A549 (cell line): Measurements from ENCODE around the gene ZNF619. TPM values are rescaled to one million over a fixed set of nuclear protein-coding genes. Genes with fewer than 3 reads are reported as not detected.

Experiments
- ATAC-seq, 2 experiments: fragments of 200-7000 bp in 1 of 2; fragments of >200 bp in 1 of 2; cut with Nextera tagmentation in 1 of 2; cut with Tn5 transposase in 1 of 2; 3 replicates each; pipeline versions ENCODE4 v1.8.0 to v1.9.1; 2018 to 2020; ENCODE audit warnings: mild to moderate bottlenecking in 1 of 2, moderate library complexity in 1 of 2
- CTCF ChIA-PET: fragments of 300-600 bp; sonication (Branson Sonifier 250); formaldehyde crosslinking; extraction: SDS; loops from one replicate; lab custom pipeline; 2021; ENCODE audit warnings: antibody characterized with exemption, inconsistent platforms; lab: Yijun Ruan, JAX
- POLR2A ChIA-PET: fragments of 350-600 bp; formaldehyde crosslinking; extraction: SDS; loops from one replicate; lab custom pipeline; 2021; ENCODE audit warnings: antibody characterized with exemption, inconsistent platforms; lab: Yijun Ruan, JAX
- DNase-seq, 2 experiments: peaks; one replicate each; pipeline versions ENCODE4 v3.0.0 to v3.0.0-alpha.2; 2011 to 2016; ENCODE audit warnings: low read depth in 1 of 2, low spot score in 1 of 2
- FAIRE-seq: peaks from 2 replicates; lab custom pipeline; 2011; peaks lifted over from hg19 to GRCh38; lab: Jason Lieb, UNC
- H3K27ac ChIP-seq, 2 experiments: fragments of >200 bp; sonication (Bioruptor Twin); formaldehyde crosslinking; 3 replicates each; pipeline ENCODE4 v1.5.1; 2016 to 2017
- H3K4me1 ChIP-seq: fragments of >200 bp; sonication (Bioruptor Twin); formaldehyde crosslinking; 3 replicates; pipeline ENCODE4 v1.6.1; 2016
- H3K4me2 ChIP-seq: fragments of >200 bp; sonication (Bioruptor Twin); formaldehyde crosslinking; 3 replicates; pipeline ENCODE4 v1.6.1; 2016
- H3K4me3 ChIP-seq: fragments of >200 bp; sonication (Bioruptor Twin); formaldehyde crosslinking; 3 replicates; pipeline ENCODE4 v1.5.1; 2016
- H3K9me3 ChIP-seq: fragments of >200 bp; sonication (Bioruptor Twin); formaldehyde crosslinking; 3 replicates; pipeline ENCODE4 v1.6.1; 2016
- BHLHE40 ChIP-seq: IDR thresholded peaks from 2 replicates; pipeline ENCODE4 v1.6.1; 2012; ENCODE audit warnings: low read depth, low read length, inconsistent platforms
- CBX8 ChIP-seq: fragments of 200-600 bp; sonication (generic); IDR thresholded peaks from 2 replicates; pipeline ENCODE4 v1.6.1; 2016
- EHMT2 ChIP-seq: fragments of 200-600 bp; sonication (generic); IDR thresholded peaks from 2 replicates; pipeline ENCODE4 v1.6.1; 2016; ENCODE audit warnings: antibody characterized with exemption, low read depth, mild to moderate bottlenecking, moderate library complexity
- EP300 ChIP-seq, 2 experiments: fragments of >200 bp; sonication (Bioruptor Twin); formaldehyde crosslinking; IDR thresholded peaks; 2 replicates in 1 of 2; 3 replicates in 1 of 2; pipeline ENCODE4 v1.6.1; 2016 to 2017
- ESRRA ChIP-seq: fragments of 150-350 bp; IDR thresholded peaks from 2 replicates; pipeline ENCODE4 v1.6.1; 2014; ENCODE audit warnings: mild to moderate bottlenecking, low read length, borderline replicate concordance
- FOSL2 ChIP-seq, 2 experiments: fragments of 450-650 bp in 1 of 2; fragments of >200 bp in 1 of 2; sonication (Bioruptor Twin) in 1 of 2; formaldehyde crosslinking; IDR thresholded peaks; 2 replicates each; pipeline versions ENCODE4 v1.5.0 to v1.6.1; 2016 to 2020; ENCODE audit warnings: mild to moderate bottlenecking in 1 of 2, moderate library complexity in 1 of 2
- HEYL ChIP-seq: fragments of 250-450 bp; sonication (Bioruptor Pico); IDR thresholded peaks from 2 replicates; pipeline ENCODE4 v1.8.0; 2021; ENCODE audit warnings: mild to moderate bottlenecking, moderate library complexity
- POLR2A ChIP-seq: IDR thresholded peaks from 2 replicates; pipeline ENCODE4 v1.6.1; 2012; ENCODE audit warnings: mild to moderate bottlenecking, low read length
- POLR2AphosphoS2 ChIP-seq: conservative IDR thresholded peaks from 2 replicates; pipeline ENCODE4 v1.6.1; 2012; ENCODE audit warnings: low read length, improper control_type of control experiment, inconsistent platforms
- RAD21 ChIP-seq, 2 experiments: fragments of >200 bp in 1 of 2; sonication (Bioruptor Twin) in 1 of 2; formaldehyde crosslinking in 1 of 2; IDR thresholded peaks in 1 of 2; conservative IDR thresholded peaks in 1 of 2; 2 replicates in 1 of 2; 3 replicates in 1 of 2; pipeline ENCODE4 v1.6.1; 2012 to 2018; ENCODE audit warnings: inconsistent platforms in 1 of 2
- SREBF2 ChIP-seq: fragments of 450-650 bp; IDR thresholded peaks from 2 replicates; pipeline ENCODE4 v1.6.1; 2014; ENCODE audit warnings: mild to moderate bottlenecking, moderate library complexity
- TFCP2L1 ChIP-seq: fragments of 250-450 bp; sonication (Bioruptor Pico); IDR thresholded peaks from 2 replicates; pipeline ENCODE4 v1.5.0; 2021; ENCODE audit warnings: mild to moderate bottlenecking
- TP53 ChIP-seq: fragments of 250-450 bp; sonication (Bioruptor Pico); IDR thresholded peaks from 2 replicates; pipeline ENCODE4 v1.5.0; 2021; ENCODE audit warnings: mild to moderate bottlenecking, moderate library complexity
- ZNF302 ChIP-seq: fragments of 250-450 bp; sonication (Bioruptor Pico); IDR thresholded peaks from 2 replicates; pipeline ENCODE4 v1.9.0; 2021; ENCODE audit warnings: inconsistent platforms, mild to moderate bottlenecking, moderate library complexity
- WGBS: methylation state at CpG from one replicate; pipeline ENCODE4 v1.1.6; 2017; ENCODE audit errors: missing lambda C conversion rate; 5-methylcytosine and 5-hydroxymethylcytosine counted together
- polyA plus RNA-seq, 4 experiments: library from polyadenylated mRNA; depleted of rRNA in 3 of 4; stranded (reverse); fragments of >200 nt; fragmentation: RNase III in 1 of 4; extraction: RNeasy Plus Mini Kit Qiagen cat#74134 plus additional on column Dnase treatment in 1 of 4; gene quantifications; 2 replicates in 3 of 4; 3 replicates in 1 of 4; pipeline ENCODE4 v1.2.3, GENCODE V29; 2011 to 2017
- TF ChIP-seq, protein P1 (sequence below): fragments of >200 bp; sonication (Bioruptor Twin); formaldehyde crosslinking; IDR thresholded peaks from 3 replicates; pipeline ENCODE4 v1.6.1; 2016
- TF ChIP-seq, protein P2 (sequence below): fragments of 200-600 bp; sonication (generic); IDR thresholded peaks from 2 replicates; pipeline ENCODE4 v1.6.1; 2016; ENCODE audit warnings: antibody characterized with exemption, mild to moderate bottlenecking, moderate library complexity
- TF ChIP-seq, protein P3 (sequence below): IDR thresholded peaks from 2 replicates; pipeline ENCODE4 v1.6.1; 2012; ENCODE audit warnings: low read depth, borderline replicate concordance
- TF ChIP-seq, protein P4 (sequence below): IDR thresholded peaks from 2 replicates; pipeline ENCODE4 v1.6.1; 2012
- TF ChIP-seq, protein P5 (sequence below): fragments of 250-450 bp; sonication (Bioruptor Pico); IDR thresholded peaks from 2 replicates; pipeline ENCODE4 v1.5.0; 2021; ENCODE audit warnings: mild to moderate bottlenecking, moderate library complexity, borderline replicate concordance

The ZNF619 gene
- polyA plus RNA-seq, 2 of the 4 experiments (the other 2 are of a cell fraction), result 2.2 to 4.1 TPM

DNA sequence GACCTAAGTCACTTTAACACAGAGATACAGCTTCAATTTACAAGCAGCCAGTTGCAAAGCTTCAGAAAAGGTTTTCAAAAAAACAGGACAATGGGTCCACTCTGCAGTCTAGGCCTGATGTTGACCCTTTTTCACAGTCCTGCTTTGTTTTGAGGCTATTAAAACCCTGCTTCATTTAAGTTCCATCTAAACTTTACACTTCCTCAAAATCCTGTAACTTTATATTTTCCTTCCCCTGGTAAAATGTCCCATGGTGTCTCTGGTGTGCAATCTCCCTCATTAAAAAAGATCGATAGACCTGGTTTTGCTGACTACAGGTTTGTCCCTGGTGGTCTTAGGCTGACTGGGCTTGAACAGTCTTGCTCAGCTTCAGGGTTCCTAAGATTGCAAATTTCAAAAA is 24.9 kb upstream of the ZNF619 start:
- H3K4me1 ChIP-seq, result peaks cover 12% of the 10 kb centered on the region; the same call in 2 of the 3 replicates
- H3K4me3 ChIP-seq, result peak overlapping the region; percentile 57; the same call in 2 of the 3 replicates
- ChIA-PET POLR2A (no interaction called here), CTCF (no interaction called here)
- peak overlapping the region; percentile 63 for H3K4me2 ChIP-seq
- WGBS, result 50% methylated on average over 1 of the region's 1 CpG
- peak overlapping the region in 1 of 2 experiments; percentile 87; a peak in 1 of 6 replicates for H3K27ac ChIP-seq
- no peak for FAIRE-seq
- no peak for DNase-seq
- no peak for ATAC-seq
- H3K9me3 ChIP-seq, result no peaks in the 10 kb centered on the region
- no peak for TF ChIP-seq FOSL2 (IDR thresholded peaks at IDR 0.05)
- no peak for TF ChIP-seq FOSL2 (CRISPR knock-in tag; IDR thresholded peaks at IDR 0.05)
- TF ChIP-seq BHLHE40, result no peak
- TF ChIP-seq SREBF2, result no peak
- no peak for TF ChIP-seq TP53 (CRISPR knock-in tag)
- TF ChIP-seq HEYL (CRISPR knock-in tag), result no peak
- TF ChIP-seq, protein P1, sequence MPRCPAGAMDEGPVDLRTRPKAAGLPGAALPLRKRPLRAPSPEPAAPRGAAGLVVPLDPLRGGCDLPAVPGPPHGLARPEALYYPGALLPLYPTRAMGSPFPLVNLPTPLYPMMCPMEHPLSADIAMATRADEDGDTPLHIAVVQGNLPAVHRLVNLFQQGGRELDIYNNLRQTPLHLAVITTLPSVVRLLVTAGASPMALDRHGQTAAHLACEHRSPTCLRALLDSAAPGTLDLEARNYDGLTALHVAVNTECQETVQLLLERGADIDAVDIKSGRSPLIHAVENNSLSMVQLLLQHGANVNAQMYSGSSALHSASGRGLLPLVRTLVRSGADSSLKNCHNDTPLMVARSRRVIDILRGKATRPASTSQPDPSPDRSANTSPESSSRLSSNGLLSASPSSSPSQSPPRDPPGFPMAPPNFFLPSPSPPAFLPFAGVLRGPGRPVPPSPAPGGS, result no peak
- TF ChIP-seq ESRRA, result no peak
- TF ChIP-seq, protein P2, sequence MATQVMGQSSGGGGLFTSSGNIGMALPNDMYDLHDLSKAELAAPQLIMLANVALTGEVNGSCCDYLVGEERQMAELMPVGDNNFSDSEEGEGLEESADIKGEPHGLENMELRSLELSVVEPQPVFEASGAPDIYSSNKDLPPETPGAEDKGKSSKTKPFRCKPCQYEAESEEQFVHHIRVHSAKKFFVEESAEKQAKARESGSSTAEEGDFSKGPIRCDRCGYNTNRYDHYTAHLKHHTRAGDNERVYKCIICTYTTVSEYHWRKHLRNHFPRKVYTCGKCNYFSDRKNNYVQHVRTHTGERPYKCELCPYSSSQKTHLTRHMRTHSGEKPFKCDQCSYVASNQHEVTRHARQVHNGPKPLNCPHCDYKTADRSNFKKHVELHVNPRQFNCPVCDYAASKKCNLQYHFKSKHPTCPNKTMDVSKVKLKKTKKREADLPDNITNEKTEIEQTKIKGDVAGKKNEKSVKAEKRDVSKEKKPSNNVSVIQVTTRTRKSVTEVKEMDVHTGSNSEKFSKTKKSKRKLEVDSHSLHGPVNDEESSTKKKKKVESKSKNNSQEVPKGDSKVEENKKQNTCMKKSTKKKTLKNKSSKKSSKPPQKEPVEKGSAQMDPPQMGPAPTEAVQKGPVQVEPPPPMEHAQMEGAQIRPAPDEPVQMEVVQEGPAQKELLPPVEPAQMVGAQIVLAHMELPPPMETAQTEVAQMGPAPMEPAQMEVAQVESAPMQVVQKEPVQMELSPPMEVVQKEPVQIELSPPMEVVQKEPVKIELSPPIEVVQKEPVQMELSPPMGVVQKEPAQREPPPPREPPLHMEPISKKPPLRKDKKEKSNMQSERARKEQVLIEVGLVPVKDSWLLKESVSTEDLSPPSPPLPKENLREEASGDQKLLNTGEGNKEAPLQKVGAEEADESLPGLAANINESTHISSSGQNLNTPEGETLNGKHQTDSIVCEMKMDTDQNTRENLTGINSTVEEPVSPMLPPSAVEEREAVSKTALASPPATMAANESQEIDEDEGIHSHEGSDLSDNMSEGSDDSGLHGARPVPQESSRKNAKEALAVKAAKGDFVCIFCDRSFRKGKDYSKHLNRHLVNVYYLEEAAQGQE, result no peak
- TF ChIP-seq, protein P3, sequence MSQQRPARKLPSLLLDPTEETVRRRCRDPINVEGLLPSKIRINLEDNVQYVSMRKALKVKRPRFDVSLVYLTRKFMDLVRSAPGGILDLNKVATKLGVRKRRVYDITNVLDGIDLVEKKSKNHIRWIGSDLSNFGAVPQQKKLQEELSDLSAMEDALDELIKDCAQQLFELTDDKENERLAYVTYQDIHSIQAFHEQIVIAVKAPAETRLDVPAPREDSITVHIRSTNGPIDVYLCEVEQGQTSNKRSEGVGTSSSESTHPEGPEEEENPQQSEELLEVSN, result no peak
- TF ChIP-seq CBX8, result no peak
- no peak for TF ChIP-seq POLR2AphosphoS2
- TF ChIP-seq RAD21 (conservative IDR thresholded peaks at IDR 0.05 in 1 of 2, IDR thresholded peaks at IDR 0.05 in 1 of 2), result no peak
- TF ChIP-seq EP300 (IDR thresholded peaks at IDR 0.05), result no peak
- no peak for TF ChIP-seq POLR2A

DNA sequence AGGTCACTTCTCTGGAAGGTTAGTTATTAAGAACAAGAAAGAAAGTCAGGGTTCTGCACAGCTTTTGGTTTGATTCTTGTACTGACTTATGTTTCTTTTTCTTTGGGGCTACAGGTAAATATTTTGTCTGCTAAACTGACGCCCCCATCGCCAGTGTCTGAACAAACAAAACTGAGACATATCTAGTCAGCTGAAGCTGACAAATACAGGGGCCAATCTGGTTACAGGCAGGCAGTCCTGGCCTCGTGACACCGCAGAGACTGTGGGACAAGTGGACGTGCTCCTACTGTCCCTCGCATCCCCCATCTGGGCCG is 24.4 kb upstream of the ZNF619 start:
- ChIA-PET CTCF (interaction anchor here (0.6 kb wide), 1 partner anchor 1331 kb away, joined by 4 read pairs; no protein-coding TSS in a partner anchor), POLR2A (interaction anchor here (2.0 kb wide), 1 partner anchor 72 kb away, joined by 6 read pairs; the partner anchor contains the start of gene ZNF621)
- peaks cover 12% of the 10 kb centered on the region; the same call in 2 of the 3 replicates for H3K4me1 ChIP-seq
- DNase-seq (no peak), ATAC-seq (no peak; a peak in 1 of 6 replicates), FAIRE-seq (no peak)
- peak overlapping the region; percentile 75 to 87 for H3K27ac ChIP-seq
- 7% methylated on average over 3 of the region's 7 CpGs for WGBS
- no peaks in the 10 kb centered on the region for H3K9me3 ChIP-seq
- peak overlapping the region; percentile 57 for H3K4me3 ChIP-seq
- H3K4me2 ChIP-seq, result peak overlapping the region; percentile 63
- TF ChIP-seq TFCP2L1, result no peak
- TF ChIP-seq RAD21 (conservative IDR thresholded peaks at IDR 0.05 in 1 of 2, IDR thresholded peaks at IDR 0.05 in 1 of 2), result no peak

DNA sequence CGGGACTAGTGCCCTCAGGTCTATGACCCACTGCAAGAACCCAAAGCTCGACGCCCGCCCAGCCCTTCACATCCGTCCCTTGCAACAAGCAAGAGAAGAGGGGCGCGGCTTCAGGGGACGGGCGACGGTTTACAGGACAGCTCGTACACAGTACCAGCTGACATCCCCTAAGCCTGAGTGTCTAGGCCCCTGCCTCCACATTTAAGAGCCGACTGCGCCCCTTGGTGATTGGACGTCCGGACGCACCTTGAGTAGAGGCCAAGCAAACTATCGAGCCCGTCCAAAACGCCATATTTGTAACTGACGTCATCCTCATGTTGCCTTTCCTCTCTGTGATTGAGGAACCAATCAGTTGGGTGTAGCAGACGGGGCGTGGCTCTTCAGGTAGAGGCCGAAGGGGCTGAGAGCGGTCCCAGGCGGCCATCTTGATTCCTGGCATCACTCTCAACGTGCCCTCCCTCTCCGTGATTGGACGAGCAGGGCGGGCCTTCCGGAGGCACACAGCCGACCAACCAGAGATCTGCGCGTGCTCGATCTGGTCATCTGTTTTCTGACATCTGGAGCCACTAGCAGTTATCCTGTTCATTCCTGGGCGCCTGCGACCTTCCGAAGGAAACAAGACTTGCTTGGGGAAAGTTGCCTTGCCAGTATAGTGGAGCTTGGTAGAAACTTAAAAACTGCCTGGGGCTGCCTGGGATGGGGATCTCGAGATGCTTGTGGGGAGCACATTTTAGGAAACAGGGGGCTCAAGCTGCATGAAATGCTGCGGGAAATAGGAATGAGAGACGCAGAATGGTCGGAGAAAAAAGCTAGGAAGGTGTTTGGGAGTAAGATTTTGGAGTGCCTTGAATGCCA is 23.8 kb upstream of the ZNF619 start:
- H3K9me3 ChIP-seq, result no peaks in the 10 kb centered on the region
- peak; percentile 97 to 98 for ATAC-seq
- DNase-seq, result peak; percentile 92 to 96
- H3K4me2 ChIP-seq, result peak overlapping the region; percentile 89
- POLR2A ChIA-PET, result interaction anchor here (1.2 to 2.0 kb wide), 2 partner anchors 24 to 71 kb away, joined by 3 to 6 read pairs; partner anchors contain the start of genes ZNF619 and ZNF621
- peaks cover 12% of the 10 kb centered on the region; the same call in 2 of the 3 replicates for H3K4me1 ChIP-seq
- H3K27ac ChIP-seq, result peak overlapping the region; percentile 75 to 87
- WGBS, result 3% methylated on average over 23 of the region's 41 CpGs
- CTCF ChIA-PET, result interaction anchor here (0.6 kb wide), 1 partner anchor 1330 kb away, joined by 4 read pairs; no protein-coding TSS in a partner anchor
- FAIRE-seq, result peak; percentile 36
- H3K4me3 ChIP-seq, result peak overlapping the region; percentile 57
- TF ChIP-seq, protein P1, result no peak
- TF ChIP-seq EHMT2 (no peak), ZNF302 (CRISPR knock-in tag) (no peak), HEYL (CRISPR knock-in tag) (no peak), ESRRA (no peak), RAD21 (conservative IDR thresholded peaks at IDR 0.05 in 1 of 2, IDR thresholded peaks at IDR 0.05 in 1 of 2) (no peak)
- TF ChIP-seq, protein P4, sequence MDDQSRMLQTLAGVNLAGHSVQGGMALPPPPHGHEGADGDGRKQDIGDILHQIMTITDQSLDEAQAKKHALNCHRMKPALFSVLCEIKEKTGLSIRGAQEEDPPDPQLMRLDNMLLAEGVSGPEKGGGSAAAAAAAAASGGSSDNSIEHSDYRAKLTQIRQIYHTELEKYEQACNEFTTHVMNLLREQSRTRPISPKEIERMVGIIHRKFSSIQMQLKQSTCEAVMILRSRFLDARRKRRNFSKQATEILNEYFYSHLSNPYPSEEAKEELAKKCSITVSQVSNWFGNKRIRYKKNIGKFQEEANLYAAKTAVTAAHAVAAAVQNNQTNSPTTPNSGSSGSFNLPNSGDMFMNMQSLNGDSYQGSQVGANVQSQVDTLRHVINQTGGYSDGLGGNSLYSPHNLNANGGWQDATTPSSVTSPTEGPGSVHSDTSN, result no peak
- TF ChIP-seq, protein P5, sequence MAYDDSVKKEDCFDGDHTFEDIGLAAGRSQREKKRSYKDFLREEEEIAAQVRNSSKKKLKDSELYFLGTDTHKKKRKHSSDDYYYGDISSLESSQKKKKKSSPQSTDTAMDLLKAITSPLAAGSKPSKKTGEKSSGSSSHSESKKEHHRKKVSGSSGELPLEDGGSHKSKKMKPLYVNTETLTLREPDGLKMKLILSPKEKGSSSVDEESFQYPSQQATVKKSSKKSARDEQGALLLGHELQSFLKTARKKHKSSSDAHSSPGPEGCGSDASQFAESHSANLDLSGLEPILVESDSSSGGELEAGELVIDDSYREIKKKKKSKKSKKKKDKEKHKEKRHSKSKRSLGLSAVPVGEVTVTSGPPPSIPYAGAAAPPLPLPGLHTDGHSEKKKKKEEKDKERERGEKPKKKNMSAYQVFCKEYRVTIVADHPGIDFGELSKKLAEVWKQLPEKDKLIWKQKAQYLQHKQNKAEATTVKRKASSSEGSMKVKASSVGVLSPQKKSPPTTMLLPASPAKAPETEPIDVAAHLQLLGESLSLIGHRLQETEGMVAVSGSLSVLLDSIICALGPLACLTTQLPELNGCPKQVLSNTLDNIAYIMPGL (CRISPR knock-in tag), result no peak
